Choroid plexus epithelial cell (primary cell): Measurements from ENCODE around the gene ZMIZ1.
A peak's percentile ranks its signal among the peaks of the same experiment; 100 is the strongest.

ENCODE experiments used
- DNase-seq: peaks from one replicate; pipeline ENCODE4 v3.0.0-alpha.2; 2010; ENCODE audit warnings: low read depth
- H3K4me3 ChIP-seq: 2 replicates; pipeline ENCODE4 v1.5.1; 2011; ENCODE audit warnings: low read depth, mild to moderate bottlenecking, control low read depth, low read length, moderate library complexity
- TF ChIP-seq, protein P1 (sequence below): conservative IDR thresholded peaks from 2 replicates; pipeline ENCODE4 v1.5.1; 2011; ENCODE audit warnings: low read depth, mild to moderate bottlenecking, control low read depth, inconsistent platforms, low read length, moderate library complexity

Gene ZMIZ1

DNA sequence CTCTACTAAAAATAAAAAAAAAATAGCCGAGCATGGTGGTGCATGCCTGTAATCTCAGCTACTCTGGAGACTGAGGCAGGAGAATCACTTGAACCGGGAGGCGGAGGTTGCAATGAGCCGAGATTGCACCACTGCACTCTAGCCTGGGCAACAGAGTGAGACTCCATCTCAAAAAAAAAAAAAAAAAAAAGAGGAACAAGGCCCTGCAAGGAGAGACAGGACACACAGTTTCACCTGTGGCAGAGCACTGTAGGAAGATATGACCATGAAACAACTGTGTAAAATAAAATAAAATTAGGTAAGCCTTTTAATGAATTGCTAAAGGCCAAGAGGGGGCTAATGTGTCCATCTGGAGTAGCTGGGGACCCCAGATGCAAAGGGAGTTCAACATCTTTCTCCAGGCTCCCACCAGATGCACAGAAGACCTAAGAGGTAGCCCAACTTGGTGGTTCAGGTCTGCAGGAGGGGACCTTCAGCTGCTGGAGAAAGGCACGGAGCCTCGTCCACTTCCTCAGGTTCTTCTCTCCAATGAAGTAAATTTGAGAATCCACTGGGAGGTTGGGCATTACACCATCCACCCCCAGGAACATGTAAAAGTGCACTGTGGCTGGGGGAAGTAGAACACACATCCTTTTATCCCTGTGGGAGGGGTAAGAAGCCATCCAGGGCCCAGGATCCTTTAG is 291.2 kb downstream of the ZMIZ1 start:
- no peak for DNase-seq
- no peak overlapping the region for H3K4me3 ChIP-seq
- TF ChIP-seq, protein P1, sequence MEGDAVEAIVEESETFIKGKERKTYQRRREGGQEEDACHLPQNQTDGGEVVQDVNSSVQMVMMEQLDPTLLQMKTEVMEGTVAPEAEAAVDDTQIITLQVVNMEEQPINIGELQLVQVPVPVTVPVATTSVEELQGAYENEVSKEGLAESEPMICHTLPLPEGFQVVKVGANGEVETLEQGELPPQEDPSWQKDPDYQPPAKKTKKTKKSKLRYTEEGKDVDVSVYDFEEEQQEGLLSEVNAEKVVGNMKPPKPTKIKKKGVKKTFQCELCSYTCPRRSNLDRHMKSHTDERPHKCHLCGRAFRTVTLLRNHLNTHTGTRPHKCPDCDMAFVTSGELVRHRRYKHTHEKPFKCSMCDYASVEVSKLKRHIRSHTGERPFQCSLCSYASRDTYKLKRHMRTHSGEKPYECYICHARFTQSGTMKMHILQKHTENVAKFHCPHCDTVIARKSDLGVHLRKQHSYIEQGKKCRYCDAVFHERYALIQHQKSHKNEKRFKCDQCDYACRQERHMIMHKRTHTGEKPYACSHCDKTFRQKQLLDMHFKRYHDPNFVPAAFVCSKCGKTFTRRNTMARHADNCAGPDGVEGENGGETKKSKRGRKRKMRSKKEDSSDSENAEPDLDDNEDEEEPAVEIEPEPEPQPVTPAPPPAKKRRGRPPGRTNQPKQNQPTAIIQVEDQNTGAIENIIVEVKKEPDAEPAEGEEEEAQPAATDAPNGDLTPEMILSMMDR = no peak

- no peak for DNase-seq
- TF ChIP-seq, protein P1 = no peak
- no peak overlapping the region for H3K4me3 ChIP-seq
Observed at GRCh38 chr10:79360499-79361342, 292.0 kb downstream of the ZMIZ1 start.

GRCh38 chr10:79361726-79362397 is 293.1 kb downstream of the ZMIZ1 start:
- TF ChIP-seq, protein P1 = no peak
- H3K4me3 ChIP-seq = no peak overlapping the region
- peak; percentile 31 for DNase-seq
